Ishikawa (cell line): ENCODE measurements around the gene METTL23.

ENCODE experiments used
- CEBPB ChIP-seq: IDR thresholded peaks from 2 replicates; pipeline ENCODE4 v1.6.1; 2012
- CREB1 ChIP-seq: IDR thresholded peaks from 2 replicates; pipeline ENCODE4 v1.6.1; 2012; ENCODE audit warnings: low read depth
- EGR1 ChIP-seq: IDR thresholded peaks from 2 replicates; pipeline ENCODE4 v1.6.1; 2012
- EP300 ChIP-seq: IDR thresholded peaks from 2 replicates; pipeline ENCODE4 v1.6.1; 2012; ENCODE audit warnings: borderline replicate concordance
- FOXM1 ChIP-seq: IDR thresholded peaks from 2 replicates; pipeline ENCODE4 v1.6.1; 2012; ENCODE audit warnings: low read depth, borderline replicate concordance
- NFIC ChIP-seq: IDR thresholded peaks from 2 replicates; pipeline ENCODE4 v1.6.1; 2012
- RAD21 ChIP-seq: IDR thresholded peaks from 2 replicates; pipeline ENCODE4 v1.6.1; 2012; ENCODE audit warnings: low read depth
- TAF1 ChIP-seq: IDR thresholded peaks from 2 replicates; pipeline ENCODE4 v1.6.1; 2012; ENCODE audit warnings: low read depth, mild to moderate bottlenecking
- TCF12 ChIP-seq: IDR thresholded peaks from 2 replicates; pipeline ENCODE4 v1.6.1; 2012; ENCODE audit warnings: low read depth
- TEAD4 ChIP-seq: IDR thresholded peaks from 2 replicates; pipeline ENCODE4 v1.6.1; 2012
- YY1 ChIP-seq: IDR thresholded peaks from 2 replicates; pipeline ENCODE4 v1.6.1; 2012; ENCODE audit warnings: low read depth
- ZBTB7A ChIP-seq: IDR thresholded peaks from 2 replicates; pipeline ENCODE4 v1.6.1; 2012; ENCODE audit warnings: low read depth
- TF ChIP-seq, protein P1 (sequence below): IDR thresholded peaks from 2 replicates; pipeline ENCODE4 v1.6.1; 2012
- TF ChIP-seq, protein P2 (sequence below): IDR thresholded peaks from 2 replicates; pipeline ENCODE4 v1.6.1; 2012; ENCODE audit warnings: low read depth, mild to moderate bottlenecking
- TF ChIP-seq, protein P3 (sequence below): IDR thresholded peaks from 2 replicates; pipeline ENCODE4 v1.6.1; 2012

The METTL23 gene

GRCh38 chr17:76690596-76691280 lies 35.9 kb upstream of the METTL23 start:
- TF ChIP-seq TAF1: no peak
- TF ChIP-seq, protein P1, sequence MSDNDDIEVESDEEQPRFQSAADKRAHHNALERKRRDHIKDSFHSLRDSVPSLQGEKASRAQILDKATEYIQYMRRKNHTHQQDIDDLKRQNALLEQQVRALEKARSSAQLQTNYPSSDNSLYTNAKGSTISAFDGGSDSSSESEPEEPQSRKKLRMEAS: no peak
- TF ChIP-seq EP300: no peak
- no peak for TF ChIP-seq FOXM1
- TF ChIP-seq RAD21: no peak
- TF ChIP-seq CREB1: no peak
- no peak for TF ChIP-seq YY1
- TF ChIP-seq EGR1: no peak
- no peak for TF ChIP-seq TCF12
- no peak for TF ChIP-seq TEAD4
- TF ChIP-seq CEBPB: no peak
- TF ChIP-seq, protein P2, sequence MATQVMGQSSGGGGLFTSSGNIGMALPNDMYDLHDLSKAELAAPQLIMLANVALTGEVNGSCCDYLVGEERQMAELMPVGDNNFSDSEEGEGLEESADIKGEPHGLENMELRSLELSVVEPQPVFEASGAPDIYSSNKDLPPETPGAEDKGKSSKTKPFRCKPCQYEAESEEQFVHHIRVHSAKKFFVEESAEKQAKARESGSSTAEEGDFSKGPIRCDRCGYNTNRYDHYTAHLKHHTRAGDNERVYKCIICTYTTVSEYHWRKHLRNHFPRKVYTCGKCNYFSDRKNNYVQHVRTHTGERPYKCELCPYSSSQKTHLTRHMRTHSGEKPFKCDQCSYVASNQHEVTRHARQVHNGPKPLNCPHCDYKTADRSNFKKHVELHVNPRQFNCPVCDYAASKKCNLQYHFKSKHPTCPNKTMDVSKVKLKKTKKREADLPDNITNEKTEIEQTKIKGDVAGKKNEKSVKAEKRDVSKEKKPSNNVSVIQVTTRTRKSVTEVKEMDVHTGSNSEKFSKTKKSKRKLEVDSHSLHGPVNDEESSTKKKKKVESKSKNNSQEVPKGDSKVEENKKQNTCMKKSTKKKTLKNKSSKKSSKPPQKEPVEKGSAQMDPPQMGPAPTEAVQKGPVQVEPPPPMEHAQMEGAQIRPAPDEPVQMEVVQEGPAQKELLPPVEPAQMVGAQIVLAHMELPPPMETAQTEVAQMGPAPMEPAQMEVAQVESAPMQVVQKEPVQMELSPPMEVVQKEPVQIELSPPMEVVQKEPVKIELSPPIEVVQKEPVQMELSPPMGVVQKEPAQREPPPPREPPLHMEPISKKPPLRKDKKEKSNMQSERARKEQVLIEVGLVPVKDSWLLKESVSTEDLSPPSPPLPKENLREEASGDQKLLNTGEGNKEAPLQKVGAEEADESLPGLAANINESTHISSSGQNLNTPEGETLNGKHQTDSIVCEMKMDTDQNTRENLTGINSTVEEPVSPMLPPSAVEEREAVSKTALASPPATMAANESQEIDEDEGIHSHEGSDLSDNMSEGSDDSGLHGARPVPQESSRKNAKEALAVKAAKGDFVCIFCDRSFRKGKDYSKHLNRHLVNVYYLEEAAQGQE: no peak
- no peak for TF ChIP-seq ZBTB7A
- no peak for TF ChIP-seq NFIC
- TF ChIP-seq, protein P3, sequence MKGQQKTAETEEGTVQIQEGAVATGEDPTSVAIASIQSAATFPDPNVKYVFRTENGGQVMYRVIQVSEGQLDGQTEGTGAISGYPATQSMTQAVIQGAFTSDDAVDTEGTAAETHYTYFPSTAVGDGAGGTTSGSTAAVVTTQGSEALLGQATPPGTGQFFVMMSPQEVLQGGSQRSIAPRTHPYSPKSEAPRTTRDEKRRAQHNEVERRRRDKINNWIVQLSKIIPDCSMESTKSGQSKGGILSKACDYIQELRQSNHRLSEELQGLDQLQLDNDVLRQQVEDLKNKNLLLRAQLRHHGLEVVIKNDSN: no peak

DNA sequence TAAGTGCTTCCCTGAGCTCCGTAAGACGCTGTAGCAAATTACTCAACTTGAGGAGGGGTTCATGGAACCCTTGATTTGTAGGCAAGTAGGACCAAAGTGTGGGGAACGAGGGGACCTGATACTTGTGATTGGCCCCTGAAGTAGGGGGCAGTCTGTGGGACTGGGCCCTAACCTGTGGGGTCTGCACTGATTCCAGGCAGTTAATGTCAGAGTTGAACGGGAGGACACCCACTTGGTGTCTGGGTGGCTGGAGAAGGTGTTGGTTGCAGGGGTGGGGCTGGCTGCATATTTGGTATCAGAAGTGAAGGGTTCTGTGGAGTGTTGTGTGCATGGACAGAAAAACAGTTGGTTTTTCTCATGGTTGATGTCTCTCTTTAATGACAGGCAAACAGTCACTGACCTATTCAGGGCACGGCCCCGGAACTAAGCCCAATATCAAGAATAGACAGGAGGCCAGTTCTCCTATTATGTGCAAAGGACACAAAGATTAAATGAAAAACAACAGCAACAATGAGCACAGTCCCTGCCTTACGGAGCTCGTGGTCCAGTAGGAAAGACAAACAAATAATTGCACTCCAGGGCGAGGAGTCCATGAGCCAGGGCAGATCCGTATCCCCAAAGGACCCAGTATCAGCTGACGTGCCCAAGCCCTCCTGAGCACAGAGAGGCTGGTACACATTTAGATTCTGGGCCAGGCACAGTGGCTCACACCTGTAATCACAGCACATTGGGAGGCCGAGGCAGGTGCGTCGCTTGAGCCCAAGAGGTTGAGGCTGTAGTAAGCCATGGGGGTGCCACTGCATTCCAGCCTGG lies 35.1 kb upstream of the METTL23 start:
- TF ChIP-seq RAD21 (no peak), CREB1 (no peak), TAF1 (no peak), TCF12 (no peak), CEBPB (no peak), ZBTB7A (no peak), EP300 (no peak), FOXM1 (no peak)
- TF ChIP-seq, protein P3: no peak
- TF ChIP-seq, protein P2: no peak
- TF ChIP-seq, protein P1: no peak

GRCh38 chr17:76695059-76695831 lies 31.4 kb upstream of the METTL23 start:
- TF ChIP-seq TEAD4: no peak
- TF ChIP-seq, protein P2: no peak
- TF ChIP-seq EP300: no peak
- no peak for TF ChIP-seq EGR1
